ENCODE measurements around the gene GRK5. TPM values are rescaled to one million over a fixed set of nuclear protein-coding genes. Genes with fewer than 3 reads are reported as not detected.

Gene GRK5
- total RNA-seq, 2 experiments from 2014 or later: 21.2 to 24.8 TPM

- Mint-ChIP-seq H3K27ac (peak overlapping the region; percentile 91), H3K27me3 (no peaks in the 10 kb centered on the region), H3K4me1 (peaks cover 58% of the 10 kb centered on the region), H3K9me3 (ENCODE audit: low read depth) (no peaks in the 10 kb centered on the region), H3K36me3 (ENCODE audit: low read depth) (peaks cover 4% of the 10 kb centered on the region), H3K4me3 (peak overlapping the region; percentile 92)
- ATAC-seq (no peak), DNase-seq (no peak)
- intact Hi-C loops (cut with DNase I, micrococcal nuclease): loop anchor here (1.0 to 5.0 kb wide), 6 partner anchors 23 to 387 kb away; partner anchors contain the start of genes PRDX3 (in 1 of the 2) and TIAL1 (in 1 of the 2)
- CTCF ChIA-PET: interaction anchor here (0.7 to 7.2 kb wide), 25 partner anchors 8 to 454 kb away, joined by 3 to 35 read pairs (median 4); no protein-coding TSS in a partner anchor
- POLR2A ChIA-PET: interaction anchor here (0.6 kb wide), 2 partner anchors 41 to 269 kb away, joined by 4 to 5 read pairs; no protein-coding TSS in a partner anchor
Measured at GRCh38 chr10:119209736-119210355, 2.5 kb downstream of the GRK5 start.

- POLR2A ChIA-PET: interaction anchor here (0.6 to 0.8 kb wide), 2 partner anchors 13 to 268 kb away, joined by 3 to 4 read pairs; no protein-coding TSS in a partner anchor
- ATAC-seq: no peak
- H3K4me3 Mint-ChIP-seq: peak overlapping the region; percentile 68
- CTCF ChIA-PET: interaction anchor here (0.7 to 7.2 kb wide), 13 partner anchors 7 to 279 kb away, joined by 3 to 35 read pairs (median 4); no protein-coding TSS in a partner anchor
- intact Hi-C loops (cut with DNase I, micrococcal nuclease): no loop called here
- no peaks in the 10 kb centered on the region for H3K9me3 Mint-ChIP-seq (ENCODE audit: low read depth)
- DNase-seq: no peak
- peaks cover 58% of the 10 kb centered on the region for H3K4me1 Mint-ChIP-seq
- H3K27ac Mint-ChIP-seq: peak overlapping the region; percentile 94
- no peaks in the 10 kb centered on the region for H3K27me3 Mint-ChIP-seq
- peaks cover 4% of the 10 kb centered on the region for H3K36me3 Mint-ChIP-seq (ENCODE audit: low read depth)
Measured at GRCh38 chr10:119210633-119211032, 3.3 kb downstream of the GRK5 start.

GRCh38 chr10:119211176-119211575 lies 3.8 kb downstream of the GRK5 start:
- no peaks in the 10 kb centered on the region for H3K9me3 Mint-ChIP-seq (ENCODE audit: low read depth)
- POLR2A ChIA-PET: interaction anchor here (0.8 kb wide), 1 partner anchor 13 kb away, joined by 3 read pairs; no protein-coding TSS in a partner anchor
- H3K4me3 Mint-ChIP-seq: peak overlapping the region; percentile 68
- peaks cover 54% of the 10 kb centered on the region for H3K4me1 Mint-ChIP-seq
- no peaks in the 10 kb centered on the region for H3K27me3 Mint-ChIP-seq
- peaks cover 4% of the 10 kb centered on the region for H3K36me3 Mint-ChIP-seq (ENCODE audit: low read depth)
- ATAC-seq (no peak), DNase-seq (no peak)
- intact Hi-C loops (cut with DNase I, micrococcal nuclease): no loop called here
- CTCF ChIA-PET: interaction anchor here (0.7 to 7.2 kb wide), 11 partner anchors 19 to 305 kb away, joined by 3 to 35 read pairs (median 4); no protein-coding TSS in a partner anchor
- peak overlapping the region; percentile 94 for H3K27ac Mint-ChIP-seq

GRCh38 chr10:119211625-119212441 lies 4.5 kb downstream of the GRK5 start:
- CTCF ChIA-PET: interaction anchor here (0.7 to 7.2 kb wide), 11 partner anchors 8 to 304 kb away, joined by 3 to 35 read pairs (median 4); no protein-coding TSS in a partner anchor
- peak overlapping the region; percentile 68 for H3K4me3 Mint-ChIP-seq
- H3K27ac Mint-ChIP-seq: peak overlapping the region; percentile 94
- no peaks in the 10 kb centered on the region for H3K9me3 Mint-ChIP-seq (ENCODE audit: low read depth)
- peaks cover 49% of the 10 kb centered on the region for H3K4me1 Mint-ChIP-seq
- peaks cover 4% of the 10 kb centered on the region for H3K36me3 Mint-ChIP-seq (ENCODE audit: low read depth)
- POLR2A ChIA-PET: interaction anchor here (0.7 to 1.2 kb wide), 4 partner anchors 14 to 326 kb away, joined by 3 read pairs; no protein-coding TSS in a partner anchor
- no peak for ATAC-seq
- intact Hi-C loops (cut with DNase I, micrococcal nuclease): no loop called here
- DNase-seq: peak; percentile 22
- no peaks in the 10 kb centered on the region for H3K27me3 Mint-ChIP-seq

GRCh38 chr10:119215371-119215770 lies 8.0 kb downstream of the GRK5 start:
- no peaks in the 10 kb centered on the region for H3K9me3 Mint-ChIP-seq (ENCODE audit: low read depth)
- peaks cover 4% of the 10 kb centered on the region for H3K36me3 Mint-ChIP-seq (ENCODE audit: low read depth)
- no peaks in the 10 kb centered on the region for H3K27me3 Mint-ChIP-seq
- ATAC-seq (no peak), DNase-seq (no peak)
- intact Hi-C loops (cut with DNase I, micrococcal nuclease): no loop called here
- POLR2A ChIA-PET: no interaction called here
- no peak overlapping the region for H3K27ac Mint-ChIP-seq
- H3K4me1 Mint-ChIP-seq: peaks cover 45% of the 10 kb centered on the region
- CTCF ChIA-PET: interaction anchor here (0.9 kb wide), 1 partner anchor 25 kb away, joined by 4 read pairs; no protein-coding TSS in a partner anchor
- H3K4me3 Mint-ChIP-seq: no peak overlapping the region

GRCh38 chr10:119216127-119216526 lies 8.8 kb downstream of the GRK5 start:
- ChIA-PET CTCF (interaction anchor here (0.5 to 0.9 kb wide), 2 partner anchors 24 to 318 kb away, joined by 3 to 4 read pairs; no protein-coding TSS in a partner anchor), POLR2A (no interaction called here)
- peaks cover 4% of the 10 kb centered on the region for H3K36me3 Mint-ChIP-seq (ENCODE audit: low read depth)
- DNase-seq: no peak
- no peak for ATAC-seq
- no peak overlapping the region for H3K27ac Mint-ChIP-seq
- H3K9me3 Mint-ChIP-seq (ENCODE audit: low read depth): no peaks in the 10 kb centered on the region
- no peaks in the 10 kb centered on the region for H3K27me3 Mint-ChIP-seq
- intact Hi-C loops (cut with DNase I, micrococcal nuclease): no loop called here
- peaks cover 41% of the 10 kb centered on the region for H3K4me1 Mint-ChIP-seq
- no peak overlapping the region for H3K4me3 Mint-ChIP-seq

- POLR2A ChIA-PET: no interaction called here
Measured at GRCh38 chr10:119217401-119217800, 10.0 kb downstream of the GRK5 start.

GRCh38 chr10:119217991-119218490 lies 10.7 kb downstream of the GRK5 start:
- DNase-seq: no peak
- Mint-ChIP-seq H3K27ac (no peak overlapping the region), H3K36me3 (ENCODE audit: low read depth) (no peaks in the 10 kb centered on the region), H3K27me3 (no peaks in the 10 kb centered on the region), H3K9me3 (ENCODE audit: low read depth) (no peaks in the 10 kb centered on the region), H3K4me1 (peaks cover 37% of the 10 kb centered on the region), H3K4me3 (no peak overlapping the region)
- ChIA-PET POLR2A (no interaction called here), CTCF (interaction anchor here (0.6 to 1.9 kb wide), 5 partner anchors 9 to 103 kb away, joined by 3 to 13 read pairs (median 4); no protein-coding TSS in a partner anchor)
- intact Hi-C loops (cut with DNase I, micrococcal nuclease): no loop called here
- no peak for ATAC-seq

More at GRCh38 chr10:119217401-119217800, 10.0 kb downstream of the GRK5 start:
- H3K9me3 Mint-ChIP-seq (ENCODE audit: low read depth): no peaks in the 10 kb centered on the region
- no peak overlapping the region for H3K4me3 Mint-ChIP-seq
- intact Hi-C loops (cut with DNase I, micrococcal nuclease): no loop called here
- peaks cover 4% of the 10 kb centered on the region for H3K36me3 Mint-ChIP-seq (ENCODE audit: low read depth)
- no peak overlapping the region for H3K27ac Mint-ChIP-seq
- ATAC-seq (no peak), DNase-seq (no peak)
- peaks cover 41% of the 10 kb centered on the region for H3K4me1 Mint-ChIP-seq
- no peaks in the 10 kb centered on the region for H3K27me3 Mint-ChIP-seq
- CTCF ChIA-PET: interaction anchor here (0.6 to 1.9 kb wide), 3 partner anchors 8 to 103 kb away, joined by 3 to 13 read pairs (median 3); no protein-coding TSS in a partner anchor

GRCh38 chr10:119219871-119220270 lies 12.5 kb downstream of the GRK5 start:
- ChIA-PET POLR2A (no interaction called here), CTCF (interaction anchor here (1.4 kb wide), 1 partner anchor 8 kb away, joined by 3 read pairs; no protein-coding TSS in a partner anchor)
- H3K4me3 Mint-ChIP-seq: no peak overlapping the region
- H3K27me3 Mint-ChIP-seq: no peaks in the 10 kb centered on the region
- H3K36me3 Mint-ChIP-seq (ENCODE audit: low read depth): no peaks in the 10 kb centered on the region
- intact Hi-C loops (cut with DNase I, micrococcal nuclease): no loop called here
- H3K4me1 Mint-ChIP-seq: peaks cover 28% of the 10 kb centered on the region
- no peak overlapping the region for H3K27ac Mint-ChIP-seq
- H3K9me3 Mint-ChIP-seq (ENCODE audit: low read depth): no peaks in the 10 kb centered on the region
- ATAC-seq (no peak), DNase-seq (no peak)

- H3K27ac Mint-ChIP-seq: no peak overlapping the region
- ATAC-seq: no peak
- no peak for DNase-seq
Measured at GRCh38 chr10:119221201-119221600, 13.8 kb downstream of the GRK5 start.

GRCh38 chr10:119221666-119222065 lies 14.3 kb downstream of the GRK5 start:
- Mint-ChIP-seq H3K27ac (peak overlapping the region; percentile 49), H3K4me1 (peaks cover 30% of the 10 kb centered on the region), H3K27me3 (no peaks in the 10 kb centered on the region), H3K4me3 (no peak overlapping the region), H3K36me3 (ENCODE audit: low read depth) (no peaks in the 10 kb centered on the region), H3K9me3 (ENCODE audit: low read depth) (no peaks in the 10 kb centered on the region)
- intact Hi-C loops (cut with DNase I, micrococcal nuclease): no loop called here
- DNase-seq: no peak
- POLR2A ChIA-PET: interaction anchor here (0.7 kb wide), 1 partner anchor 94 kb away, joined by 3 read pairs; no protein-coding TSS in a partner anchor
- peak; percentile 90 for ATAC-seq
- CTCF ChIA-PET: interaction anchor here (1.2 to 3.0 kb wide), 3 partner anchors 12 to 15 kb away, joined by 4 to 10 read pairs (median 5); partner anchors contain the start of gene GRK5

More at GRCh38 chr10:119221201-119221600, 13.8 kb downstream of the GRK5 start:
- CTCF ChIA-PET: interaction anchor here (1.0 to 3.0 kb wide), 3 partner anchors 11 to 14 kb away, joined by 4 to 10 read pairs (median 5); partner anchors contain the start of gene GRK5
- H3K4me1 Mint-ChIP-seq: peaks cover 30% of the 10 kb centered on the region
- H3K4me3 Mint-ChIP-seq: no peak overlapping the region
- no peaks in the 10 kb centered on the region for H3K27me3 Mint-ChIP-seq
- no peaks in the 10 kb centered on the region for H3K36me3 Mint-ChIP-seq (ENCODE audit: low read depth)
- POLR2A ChIA-PET: no interaction called here
- H3K9me3 Mint-ChIP-seq (ENCODE audit: low read depth): no peaks in the 10 kb centered on the region
- intact Hi-C loops (cut with DNase I, micrococcal nuclease): no loop called here

All from activated CD4-positive, alpha-beta T cell treated with anti-CD3 and anti-CD28 coated beads for 36 hours (primary cell).